Inflammatory macrophage (primary cell): ENCODE data around the gene ITM2C.

ENCODE experiments used
- DNase-seq, 2 donors: peaks; one replicate each; pipeline ENCODE4 v3.0.0-alpha.2; 2020 to 2022

Gene ITM2C

DNA sequence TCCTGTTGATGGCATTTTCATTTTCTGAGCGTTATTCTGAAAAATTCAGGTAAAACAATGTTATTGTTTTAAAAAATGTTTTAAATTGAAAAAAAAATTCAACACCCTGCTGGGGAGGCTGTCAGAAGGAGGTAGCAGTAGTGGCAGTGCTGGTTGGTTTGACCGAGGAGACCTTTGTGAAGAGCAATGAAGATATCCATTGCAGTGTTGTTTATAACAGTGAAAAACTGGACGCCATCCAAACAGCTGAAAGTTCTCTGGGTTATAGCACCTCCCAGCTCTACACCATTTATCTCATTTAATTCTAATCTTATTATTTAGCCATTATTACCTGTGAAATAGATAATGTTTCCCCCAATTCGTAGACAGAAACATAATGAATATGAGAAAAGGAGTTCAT is 12.6 kb upstream of the ITM2C start:
- DNase-seq = no peak

DNA sequence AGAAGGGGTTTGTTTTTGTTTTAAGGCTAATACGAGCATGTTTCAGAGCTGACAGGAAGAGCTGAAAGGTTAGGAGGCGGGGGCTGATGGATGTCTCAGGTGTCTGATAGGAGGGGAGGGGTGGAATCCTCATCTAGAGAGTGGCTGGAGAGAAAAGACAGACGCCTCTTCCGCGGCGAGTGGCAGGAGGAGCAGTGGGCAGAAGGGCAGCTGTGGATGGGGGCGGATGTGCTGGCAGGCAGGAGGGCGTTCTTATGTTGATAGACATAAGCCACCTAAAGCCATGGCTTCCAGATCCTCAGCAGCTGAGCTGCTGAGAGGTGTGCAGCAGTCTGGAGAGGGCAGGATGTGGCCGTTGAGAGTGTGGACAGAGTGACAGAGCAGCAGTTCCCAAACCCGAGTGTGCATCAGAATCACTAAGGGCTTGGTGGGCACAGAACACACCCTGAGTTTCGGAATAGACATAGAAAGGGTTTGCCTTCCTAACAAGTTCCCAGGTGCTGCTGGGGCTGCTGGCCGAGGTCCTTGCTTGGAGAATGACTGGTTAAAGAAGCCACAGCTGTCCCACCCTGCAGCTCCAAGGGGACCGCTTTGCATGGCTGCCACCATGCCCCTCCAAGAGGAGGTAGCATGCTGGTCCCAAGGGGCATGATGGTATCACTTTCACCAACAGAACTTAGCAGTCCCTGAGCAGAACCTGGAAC is 3.0 kb upstream of the ITM2C start:
- no peak for DNase-seq

DNA sequence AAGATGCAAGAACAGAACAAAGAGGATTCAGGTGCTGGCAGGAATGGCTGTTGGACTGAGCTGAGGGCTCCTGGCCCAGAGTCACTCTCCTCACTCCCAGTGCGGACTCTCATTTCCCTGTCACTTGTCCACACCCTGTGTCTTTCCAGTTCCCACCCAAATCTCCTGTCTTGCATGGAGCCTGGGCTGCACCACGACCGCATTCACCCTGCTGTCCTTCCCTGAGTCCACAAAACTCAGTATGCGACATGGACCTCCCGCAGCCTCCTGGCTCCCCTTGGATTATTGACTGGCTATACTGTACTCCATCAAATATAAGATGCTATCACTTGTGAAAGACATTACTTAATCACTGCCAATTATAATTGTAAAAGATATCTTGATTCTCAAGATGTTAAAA is 2.5 kb upstream of the ITM2C start:
- DNase-seq = no peak

DNA sequence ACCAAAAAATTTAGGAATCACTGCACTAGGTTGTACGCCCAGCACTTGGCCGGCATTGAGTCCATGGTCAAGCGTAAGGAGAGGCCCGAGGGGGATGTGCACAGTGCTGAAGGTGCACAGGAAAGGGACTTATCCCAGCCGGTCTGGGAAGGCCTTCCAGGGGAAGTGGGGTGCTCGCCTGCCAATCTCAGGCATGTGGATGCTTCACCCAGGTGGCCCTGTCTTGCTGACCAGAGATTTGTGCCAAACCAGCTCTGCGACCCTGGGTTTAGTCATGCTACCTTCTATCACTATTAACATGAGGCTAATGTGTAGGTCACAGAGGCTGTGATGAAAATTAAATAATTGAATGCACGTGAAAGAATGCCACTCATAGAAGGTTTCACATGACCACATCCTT is 1.7 kb upstream of the ITM2C start:
- no peak for DNase-seq

DNA sequence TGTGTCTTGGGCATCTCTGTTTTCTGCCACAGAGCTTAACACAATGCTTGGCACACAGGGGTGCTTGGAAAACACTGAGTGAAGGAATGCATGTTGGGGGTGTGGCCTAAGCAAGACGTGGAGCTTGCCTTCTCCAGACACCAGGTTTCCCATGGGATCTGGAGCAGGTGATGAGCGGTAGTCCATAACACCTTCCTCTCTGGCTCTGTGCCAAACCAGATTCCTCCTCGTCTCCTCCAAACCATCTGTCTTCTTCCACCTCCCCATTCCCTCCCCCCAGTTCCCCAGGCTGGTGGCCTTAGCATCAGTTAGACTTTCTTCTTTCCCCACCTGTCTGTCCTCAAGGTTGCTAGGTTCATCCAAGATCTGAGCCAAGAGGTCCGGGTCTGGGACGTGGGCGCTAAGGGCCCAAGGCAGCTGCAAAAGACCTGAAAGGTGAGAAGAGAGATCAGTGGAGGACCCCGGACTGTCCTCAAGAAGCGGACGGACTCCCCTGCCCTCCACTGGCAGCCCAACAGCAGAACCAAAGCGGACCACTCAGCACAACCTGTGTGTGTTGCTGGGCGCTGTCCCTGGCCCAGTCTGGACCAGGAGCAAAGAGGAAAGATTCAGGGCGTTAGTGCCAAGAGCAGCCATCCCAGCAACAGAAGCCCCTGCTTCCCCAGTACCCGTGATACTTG is 1.2 kb upstream of the ITM2C start:
- no peak for DNase-seq

DNA sequence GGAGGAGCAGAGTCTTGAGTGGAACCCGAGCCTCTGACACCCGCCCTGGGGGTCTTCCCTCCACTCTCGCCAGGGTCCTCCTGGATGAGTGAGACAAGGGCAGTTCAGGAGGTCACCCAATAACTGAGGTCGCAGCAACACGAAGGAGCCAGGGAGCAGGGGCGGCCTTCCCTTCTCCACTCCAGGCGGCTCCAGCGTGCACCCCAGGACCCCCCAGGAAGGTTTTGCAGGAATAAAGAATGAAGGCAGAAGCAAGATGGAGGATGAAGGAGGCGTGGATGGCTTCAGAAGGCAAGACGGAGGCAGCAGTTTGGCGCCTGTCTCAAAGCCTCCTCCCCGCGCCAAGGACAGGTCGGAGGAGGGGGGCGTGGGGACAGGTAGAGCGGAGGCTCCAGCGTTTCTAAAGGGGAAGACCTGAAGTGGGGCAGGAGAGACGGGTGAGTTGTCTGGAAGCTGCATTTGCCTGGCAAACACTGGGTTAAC is 579 bp upstream of the ITM2C start:
- no peak for DNase-seq

- DNase-seq = no peak
Measured at GRCh38 chr2:230865307-230865765, 594 bp downstream of the ITM2C start.

DNA sequence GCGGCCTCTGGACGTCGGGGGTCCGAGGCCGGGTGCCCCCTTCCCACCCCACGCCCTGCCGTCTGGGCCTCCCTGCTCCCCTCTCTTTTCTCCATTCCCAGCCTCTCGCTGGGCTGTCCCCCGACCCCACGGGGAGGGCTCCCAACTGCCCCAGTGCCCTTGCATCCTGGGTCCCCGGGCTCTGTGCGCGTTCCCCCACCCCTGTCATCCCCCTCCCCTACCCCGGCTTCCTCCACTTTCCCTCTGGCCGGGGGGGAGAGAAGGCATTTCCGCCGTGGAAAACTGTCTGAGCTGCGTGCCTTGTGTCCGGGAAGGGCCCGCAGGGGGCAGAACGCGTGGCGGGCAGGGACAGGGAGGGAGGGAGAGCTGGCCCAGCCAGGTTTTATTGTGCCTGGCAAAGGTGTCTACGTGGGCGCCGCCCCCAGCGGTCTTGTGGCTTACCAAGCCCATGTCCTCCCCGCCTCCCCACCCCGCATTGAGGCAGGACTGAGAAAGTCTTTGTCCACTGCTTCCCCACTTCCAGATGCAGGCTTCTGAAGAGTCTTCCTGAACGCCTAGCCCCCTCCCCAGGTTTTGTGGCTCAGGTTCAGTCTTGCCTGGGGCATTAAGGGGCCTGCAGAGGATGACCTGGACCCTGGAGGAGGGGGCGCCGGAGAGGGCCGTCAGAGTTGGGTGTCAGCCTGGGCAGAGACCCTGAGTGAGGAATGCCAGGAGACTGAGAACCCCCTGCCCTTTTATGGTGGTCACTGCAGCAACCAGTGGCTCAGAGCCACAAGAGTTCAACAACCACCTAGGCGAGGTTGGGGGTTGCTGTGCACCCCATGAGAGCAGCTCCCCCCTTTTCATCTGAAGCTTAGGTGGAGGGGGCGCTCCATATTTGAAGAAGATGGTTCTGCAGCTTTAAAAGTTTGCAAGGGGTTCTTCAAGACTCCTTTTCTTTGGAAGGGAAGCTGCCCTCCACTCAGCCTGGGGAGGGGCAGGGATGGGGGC is 1.3 kb downstream of the ITM2C start:
- DNase-seq = no peak

DNA sequence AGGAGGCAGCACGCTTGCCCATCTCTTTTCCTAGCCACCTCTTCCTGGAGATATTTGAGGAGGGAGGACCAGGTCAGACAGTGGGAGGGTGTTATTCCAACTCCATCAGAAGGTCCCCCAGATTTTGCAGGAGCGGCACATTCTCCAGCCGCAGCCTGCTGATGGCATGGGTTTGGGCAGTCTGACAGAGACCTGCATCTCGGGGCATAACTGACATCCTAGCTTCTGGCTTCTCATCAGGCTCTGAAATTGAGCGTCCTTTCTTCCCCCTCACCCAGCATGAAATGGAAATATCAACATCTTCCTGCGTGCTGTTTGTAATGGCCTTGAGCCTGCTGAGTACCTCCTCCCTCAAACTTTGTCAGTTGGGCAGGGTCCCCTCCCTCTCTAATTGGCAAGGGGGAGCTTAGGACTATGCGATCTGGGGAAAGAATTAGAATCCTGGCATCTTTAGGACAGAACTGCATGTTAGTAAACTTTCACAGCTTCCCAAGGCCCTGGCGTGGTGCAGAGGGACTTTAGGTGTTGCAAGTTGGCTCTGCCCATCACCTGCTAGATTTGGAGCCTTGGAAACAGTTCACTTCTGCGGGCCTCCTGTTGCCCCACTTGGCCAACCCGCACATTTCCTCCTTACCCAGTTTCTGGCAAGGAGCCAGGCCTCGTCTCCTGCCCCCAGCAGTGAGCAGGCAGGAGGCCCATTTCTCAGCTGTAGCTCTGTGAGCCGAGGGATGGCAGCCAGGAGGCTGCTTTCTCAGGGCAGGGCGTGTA is 2.2 kb downstream of the ITM2C start:
- peak; percentile 13 for DNase-seq

GRCh38 chr2:230868161-230868946 is 3.6 kb downstream of the ITM2C start:
- DNase-seq = no peak

DNA sequence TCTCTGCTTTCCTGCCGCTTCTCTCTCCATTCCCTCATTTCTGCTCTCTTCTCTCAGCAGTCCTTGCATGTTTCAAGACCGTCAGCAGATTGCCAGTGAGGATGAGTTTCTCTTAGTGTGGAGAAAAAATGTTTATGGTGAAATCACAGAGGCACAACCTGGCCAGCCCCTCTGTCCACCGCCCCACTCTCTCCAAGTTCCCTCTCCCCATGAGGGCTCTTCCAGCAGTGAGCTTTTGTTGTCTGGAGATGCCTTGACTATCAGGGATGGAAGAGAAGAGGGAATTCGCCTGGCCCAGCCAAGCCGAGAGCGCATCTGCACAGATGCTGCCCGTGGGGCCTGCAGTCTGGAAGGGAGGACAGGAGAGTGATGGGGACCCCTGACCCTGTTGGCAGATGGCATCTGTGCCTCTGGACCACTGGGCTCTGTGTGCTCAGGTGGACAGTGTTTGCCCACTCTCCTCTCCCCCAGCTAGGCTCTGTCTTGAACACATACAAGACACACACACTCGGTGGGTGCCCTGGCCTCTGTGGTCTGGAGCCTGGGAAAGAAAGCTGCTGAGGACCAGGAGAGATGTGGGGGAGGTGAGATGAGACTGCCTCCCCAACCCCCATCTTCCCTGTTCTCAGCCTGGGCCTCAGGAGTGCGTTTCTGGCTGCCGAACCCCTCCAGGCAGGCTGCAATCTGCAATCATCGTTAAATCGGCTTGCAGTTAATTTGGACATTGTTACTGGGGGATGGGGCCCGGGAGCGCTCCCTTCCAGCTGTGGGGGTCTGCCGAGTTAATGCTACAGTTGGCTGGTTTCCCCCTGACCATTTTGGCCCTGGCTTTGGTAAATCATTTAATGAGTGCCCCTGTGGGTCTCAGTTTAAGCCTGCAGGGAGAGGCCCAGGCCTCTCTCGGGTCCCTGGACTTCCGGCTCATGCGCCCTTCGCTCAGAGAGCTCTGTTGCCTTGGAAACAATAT is 4.5 kb downstream of the ITM2C start:
- no peak for DNase-seq

GRCh38 chr2:230869914-230870543 is 5.3 kb downstream of the ITM2C start:
- no peak for DNase-seq

DNA sequence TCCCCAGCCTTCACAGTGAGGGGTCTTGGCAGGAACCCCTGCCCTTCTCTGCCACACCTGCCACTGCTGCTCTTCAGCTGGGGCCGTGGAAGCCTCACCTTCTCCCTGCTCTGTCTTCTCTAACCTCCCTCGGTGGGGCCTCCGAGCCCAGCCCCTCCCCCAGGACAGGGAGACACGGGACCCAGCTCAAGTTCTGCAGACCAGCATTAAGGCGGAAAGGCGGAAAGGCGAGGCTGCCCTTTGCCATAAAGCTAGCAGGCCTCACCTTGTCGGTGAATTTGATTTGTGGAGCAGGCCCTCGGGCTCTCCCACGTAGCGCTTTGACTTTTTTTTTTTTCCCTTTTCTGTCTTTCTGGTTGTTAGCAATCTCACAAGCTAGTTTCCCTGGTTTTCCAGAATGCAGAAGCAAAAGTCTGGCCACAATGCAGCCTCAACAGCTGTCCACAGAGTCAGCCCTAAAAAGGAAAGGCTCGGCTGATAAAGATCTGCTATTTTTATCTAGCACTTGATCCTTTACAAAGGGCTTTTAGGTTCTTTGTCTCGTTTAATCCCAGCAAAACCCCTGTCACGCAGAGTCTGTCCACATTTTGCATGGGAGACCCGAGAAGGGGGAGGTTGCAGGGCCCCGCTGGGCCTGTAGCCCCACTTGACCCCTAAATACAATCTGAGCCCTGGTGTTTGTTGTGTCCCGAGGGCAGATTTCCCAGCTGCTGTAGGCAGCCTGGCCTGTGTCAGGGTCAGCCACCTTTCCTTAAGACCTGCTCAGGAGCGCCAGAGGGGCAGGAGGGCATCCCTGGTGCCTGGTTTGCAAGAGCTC is 6.0 kb downstream of the ITM2C start:
- DNase-seq = peak; percentile 9 to 41

DNA sequence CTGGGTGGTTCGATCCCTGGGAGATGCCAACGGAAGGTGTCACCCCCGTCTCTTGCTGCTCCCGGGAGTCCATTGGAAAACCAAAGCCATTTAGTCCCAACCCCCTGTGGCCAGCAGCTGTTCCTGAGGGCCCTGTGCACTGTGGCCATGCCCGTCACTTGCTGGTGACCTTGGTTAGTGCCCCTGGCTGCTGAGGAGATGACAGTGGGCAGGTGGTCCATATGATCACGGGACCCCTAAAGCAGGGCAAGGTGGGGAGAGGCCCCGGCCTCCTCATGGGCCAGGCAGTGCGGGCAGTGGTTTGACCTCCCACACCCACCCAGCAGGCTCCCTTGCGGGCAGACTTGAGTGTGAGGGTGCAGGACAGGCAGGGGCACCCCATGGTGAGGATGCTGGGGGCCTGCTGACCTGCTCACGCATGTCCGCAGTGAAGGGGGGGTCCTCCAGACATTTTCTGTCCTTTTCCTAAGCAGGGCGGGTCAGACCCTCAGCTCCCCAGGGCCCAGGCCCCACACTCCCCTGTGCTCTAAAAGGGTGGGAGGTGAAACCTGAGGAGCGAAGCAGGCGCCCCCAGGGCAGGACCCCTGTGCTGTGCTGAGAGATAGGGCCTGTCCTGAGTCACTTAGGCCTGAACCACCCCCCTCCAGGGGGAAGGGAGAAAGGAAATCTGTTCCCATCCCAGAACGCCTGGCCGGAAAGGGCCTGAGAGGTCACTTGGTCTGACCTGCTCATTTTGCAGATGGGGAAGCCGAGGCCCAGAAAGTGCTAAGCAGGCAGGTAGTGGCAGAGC is 6.8 kb downstream of the ITM2C start:
- no peak for DNase-seq

- no peak for DNase-seq
Measured at GRCh38 chr2:230872151-230872967, 7.6 kb downstream of the ITM2C start.

GRCh38 chr2:230872968-230873660 is 8.4 kb downstream of the ITM2C start:
- no peak for DNase-seq
